RWPE1 (cell line): ENCODE results near the gene FBXO15.

ENCODE experiments used
- CTCF ChIA-PET: fragments of 350-600 bp; sonication (Branson Sonifier 250); formaldehyde crosslinking; extraction: SDS; loops from one replicate; lab custom pipeline; 2021; lab: Yijun Ruan, JAX
- POLR2A ChIA-PET: fragments of 400-600 bp; formaldehyde crosslinking; extraction: SDS; loops from one replicate; lab custom pipeline; 2020; ENCODE audit warnings: antibody characterized with exemption; ENCODE audit not compliant: low non-redundant PET; lab: Yijun Ruan, JAX
- DNase-seq: peaks from one replicate; pipeline ENCODE4 v3.0.0; 2012; ENCODE audit warnings: low spot score
- H3K27ac ChIP-seq: fragments of 450-650 bp; 2 replicates; pipeline ENCODE4 v1.5.1; 2017
- TF ChIP-seq, protein P1 (sequence below): fragments of 450-650 bp; conservative IDR thresholded peaks from 2 replicates; pipeline ENCODE4 v1.5.1; 2017; ENCODE audit warnings: low read depth, mild to moderate bottlenecking

FBXO15 gene

DNA sequence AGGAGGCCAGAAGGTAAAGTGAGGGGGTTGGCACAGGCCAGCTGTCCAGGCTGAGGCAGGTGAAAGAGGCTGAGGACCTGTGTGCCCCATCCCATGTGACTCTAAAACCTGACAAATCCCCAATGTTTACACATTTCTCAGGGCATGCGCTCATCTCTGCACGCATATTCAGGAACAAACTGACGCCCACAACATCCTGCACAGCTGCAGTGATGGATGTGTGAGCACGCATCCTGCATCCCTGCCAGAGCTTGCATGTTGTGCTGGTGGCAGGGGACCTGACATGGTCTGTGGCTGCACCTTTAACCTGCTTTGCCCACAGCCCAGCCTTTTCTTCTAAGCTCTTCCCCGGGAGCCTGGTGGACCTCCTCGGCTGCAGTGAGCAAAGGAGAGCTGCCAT lies 83.1 kb downstream of the FBXO15 start:
- DNase-seq: no peak
- ChIA-PET CTCF (no interaction called here), POLR2A (no interaction called here)

DNA sequence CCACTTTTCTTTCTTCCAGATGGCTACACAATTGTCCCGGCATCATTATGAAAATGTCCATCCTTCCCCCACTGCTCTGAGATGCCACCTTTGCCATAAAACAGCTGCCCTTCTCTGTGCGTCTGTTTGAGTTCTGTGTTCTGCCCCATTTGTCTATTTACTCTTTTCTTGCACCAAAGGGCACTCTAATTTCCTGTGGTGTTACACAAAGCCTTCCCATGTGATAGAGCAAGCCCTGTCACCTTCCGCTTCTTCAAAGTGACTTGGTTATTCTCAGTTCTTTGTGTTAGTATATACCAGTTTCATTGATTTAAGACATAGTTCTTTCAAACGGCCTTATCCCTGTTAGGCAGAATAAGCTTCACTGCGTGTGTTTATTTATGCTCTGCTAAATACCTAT lies 84.1 kb downstream of the FBXO15 start:
- POLR2A ChIA-PET: no interaction called here

More for the DNA sequence above, 83.1 kb downstream of the FBXO15 start:
- no peak overlapping the region for H3K27ac ChIP-seq
- TF ChIP-seq, protein P1, sequence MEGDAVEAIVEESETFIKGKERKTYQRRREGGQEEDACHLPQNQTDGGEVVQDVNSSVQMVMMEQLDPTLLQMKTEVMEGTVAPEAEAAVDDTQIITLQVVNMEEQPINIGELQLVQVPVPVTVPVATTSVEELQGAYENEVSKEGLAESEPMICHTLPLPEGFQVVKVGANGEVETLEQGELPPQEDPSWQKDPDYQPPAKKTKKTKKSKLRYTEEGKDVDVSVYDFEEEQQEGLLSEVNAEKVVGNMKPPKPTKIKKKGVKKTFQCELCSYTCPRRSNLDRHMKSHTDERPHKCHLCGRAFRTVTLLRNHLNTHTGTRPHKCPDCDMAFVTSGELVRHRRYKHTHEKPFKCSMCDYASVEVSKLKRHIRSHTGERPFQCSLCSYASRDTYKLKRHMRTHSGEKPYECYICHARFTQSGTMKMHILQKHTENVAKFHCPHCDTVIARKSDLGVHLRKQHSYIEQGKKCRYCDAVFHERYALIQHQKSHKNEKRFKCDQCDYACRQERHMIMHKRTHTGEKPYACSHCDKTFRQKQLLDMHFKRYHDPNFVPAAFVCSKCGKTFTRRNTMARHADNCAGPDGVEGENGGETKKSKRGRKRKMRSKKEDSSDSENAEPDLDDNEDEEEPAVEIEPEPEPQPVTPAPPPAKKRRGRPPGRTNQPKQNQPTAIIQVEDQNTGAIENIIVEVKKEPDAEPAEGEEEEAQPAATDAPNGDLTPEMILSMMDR: no peak

DNA sequence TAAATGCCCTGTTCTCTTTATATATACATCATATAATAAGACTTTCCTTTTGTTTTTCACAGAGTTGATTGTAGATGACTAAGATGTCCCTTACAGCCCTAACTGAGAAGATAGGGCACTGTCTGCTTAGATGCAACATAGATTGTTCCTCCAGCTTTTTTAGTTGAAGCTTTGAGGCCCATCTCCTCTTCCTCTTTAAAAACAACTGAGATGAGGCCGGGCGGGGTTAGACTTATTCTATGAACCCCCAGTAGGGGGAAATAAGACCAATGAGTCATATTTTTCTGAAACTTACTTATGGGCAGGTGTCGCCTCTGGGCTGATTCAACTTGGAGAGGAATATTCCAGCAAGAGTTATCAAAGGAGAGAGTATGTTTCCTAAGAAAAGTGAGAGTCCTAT lies 84.6 kb downstream of the FBXO15 start:
- CTCF ChIA-PET: no interaction called here
- no peak overlapping the region for H3K27ac ChIP-seq
- no peak for DNase-seq
- TF ChIP-seq, protein P1: no peak
- POLR2A ChIA-PET: no interaction called here

More for the DNA sequence above, 84.1 kb downstream of the FBXO15 start:
- CTCF ChIA-PET: no interaction called here
- no peak for DNase-seq
- H3K27ac ChIP-seq: no peak overlapping the region
- TF ChIP-seq, protein P1: no peak

DNA sequence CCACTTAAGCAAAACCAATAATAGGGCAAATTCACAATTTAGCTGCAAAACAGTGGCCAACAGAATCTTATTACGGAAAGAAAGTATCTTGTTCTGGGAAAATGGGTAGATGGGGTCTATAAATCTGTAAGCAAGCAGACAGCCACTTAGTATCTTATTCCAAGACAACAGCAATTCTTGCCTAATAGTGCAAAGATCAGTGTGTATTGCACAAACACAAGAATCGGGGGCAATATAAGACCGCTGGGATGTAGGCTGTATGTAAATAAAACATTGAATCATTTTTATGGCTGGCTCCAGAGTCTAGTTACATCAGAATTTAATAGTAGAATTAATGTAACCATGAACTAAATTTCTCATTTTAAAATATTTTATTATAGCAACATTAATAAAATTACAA lies 85.6 kb downstream of the FBXO15 start:
- POLR2A ChIA-PET: no interaction called here
- CTCF ChIA-PET: no interaction called here

DNA sequence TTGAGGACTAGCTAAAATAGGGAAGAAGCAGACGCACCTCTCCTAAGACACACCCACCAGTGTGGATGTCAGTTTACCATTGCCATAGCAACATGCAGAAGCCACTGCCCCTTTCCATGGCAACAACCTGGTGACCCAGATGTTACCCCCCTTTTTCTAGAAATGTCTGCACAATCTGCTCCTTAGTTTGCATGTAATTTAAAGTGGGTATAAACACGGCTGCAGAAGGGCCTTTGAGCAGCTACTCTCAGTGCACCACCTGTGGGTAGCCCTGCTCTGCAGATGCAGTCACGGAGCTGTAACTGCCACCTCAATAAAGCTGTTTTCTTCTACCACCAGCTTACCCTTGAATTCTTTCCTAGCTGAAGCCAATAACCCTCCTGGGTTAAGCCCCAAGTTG lies 87.1 kb downstream of the FBXO15 start:
- ChIA-PET CTCF (no interaction called here), POLR2A (no interaction called here)
- DNase-seq: no peak
- no peak overlapping the region for H3K27ac ChIP-seq
- TF ChIP-seq, protein P1: no peak

More for the DNA sequence above, 85.6 kb downstream of the FBXO15 start:
- no peak for DNase-seq
- TF ChIP-seq, protein P1: no peak
- H3K27ac ChIP-seq: no peak overlapping the region

DNA sequence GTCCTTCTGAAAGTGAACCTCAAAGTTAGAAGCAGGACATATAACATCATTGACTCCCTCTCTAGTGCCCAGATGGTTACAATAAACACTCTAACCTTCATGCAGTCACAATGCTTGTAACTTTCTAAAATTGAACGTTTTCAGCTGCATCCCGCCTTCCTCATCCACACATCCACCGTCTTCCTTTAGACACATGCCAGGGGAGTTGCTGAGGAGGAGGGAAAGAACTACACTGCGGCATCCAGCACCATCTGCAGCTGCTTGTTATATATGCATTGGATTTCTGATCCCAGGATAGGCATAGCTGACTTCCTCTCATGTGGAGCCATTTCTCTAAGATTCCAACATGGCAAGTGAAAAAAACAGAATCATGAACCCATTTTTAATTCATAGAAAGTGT lies 96.8 kb downstream of the FBXO15 start:
- TF ChIP-seq, protein P1: no peak
- H3K27ac ChIP-seq: no peak overlapping the region
- DNase-seq: no peak
- POLR2A ChIA-PET: no interaction called here
- CTCF ChIA-PET: no interaction called here
